ENCODE measurements around the gene BACH2.

The BACH2 gene

GRCh38 chr6:89936177-89936576 is 360.5 kb downstream of the BACH2 start:
- Histone ChIP-seq H3K4me1 (ENCODE audit: control insufficient read depth in 5 of 5, insufficient read depth in 5 of 5, low read length in 5 of 5) (no peaks in the 10 kb centered on the region), H3K9me3 (ENCODE audit: control insufficient read depth in 5 of 5, low read length in 5 of 5) (no peaks in the 10 kb centered on the region), H3K36me3 (ENCODE audit: control insufficient read depth in 5 of 5, insufficient read depth in 5 of 5, low read length in 5 of 5) (peaks cover 0 to 8% (median 7%) of the 10 kb centered on the region in 5 donors), H3K9ac (ENCODE audit: low read length in 5 of 5) (no peak overlapping the region), H3K27ac (ENCODE audit: low read depth, low read length) (no peak overlapping the region), H3K27me3 (ENCODE audit: control insufficient read depth in 5 of 5, insufficient read depth in 4 of 5, low read length in 5 of 5) (no peaks in the 10 kb centered on the region), H3K4me3 (ENCODE audit: low read depth in 1 of 5, low read length in 5 of 5) (no peak overlapping the region)

GRCh38 chr6:89934685-89935366 is 361.8 kb downstream of the BACH2 start:
- Histone ChIP-seq H3K9ac (ENCODE audit: low read length in 5 of 5) (no peak overlapping the region), H3K36me3 (ENCODE audit: control insufficient read depth in 5 of 5, insufficient read depth in 5 of 5, low read length in 5 of 5) (peaks cover 0 to 8% (median 7%) of the 10 kb centered on the region in 5 donors), H3K27me3 (ENCODE audit: control insufficient read depth in 5 of 5, insufficient read depth in 4 of 5, low read length in 5 of 5) (no peaks in the 10 kb centered on the region), H3K4me1 (ENCODE audit: control insufficient read depth in 5 of 5, insufficient read depth in 5 of 5, low read length in 5 of 5) (no peaks in the 10 kb centered on the region), H3K9me3 (ENCODE audit: control insufficient read depth in 5 of 5, low read length in 5 of 5) (no peaks in the 10 kb centered on the region), H3K27ac (ENCODE audit: low read depth, low read length) (no peak overlapping the region), H3K4me3 (ENCODE audit: low read depth in 1 of 5, low read length in 5 of 5) (no peak overlapping the region)

- Histone ChIP-seq H3K9me3 (ENCODE audit: control insufficient read depth in 5 of 5, low read length in 5 of 5) (no peaks in the 10 kb centered on the region), H3K9ac (ENCODE audit: low read length in 5 of 5) (no peak overlapping the region), H3K27ac (ENCODE audit: low read depth, low read length) (no peak overlapping the region), H3K27me3 (ENCODE audit: control insufficient read depth in 5 of 5, insufficient read depth in 4 of 5, low read length in 5 of 5) (no peaks in the 10 kb centered on the region), H3K4me1 (ENCODE audit: control insufficient read depth in 5 of 5, insufficient read depth in 5 of 5, low read length in 5 of 5) (no peaks in the 10 kb centered on the region), H3K4me3 (ENCODE audit: low read depth in 1 of 5, low read length in 5 of 5) (no peak overlapping the region), H3K36me3 (ENCODE audit: control insufficient read depth in 5 of 5, insufficient read depth in 5 of 5, low read length in 5 of 5) (peaks cover 0 to 8% (median 7%) of the 10 kb centered on the region in 5 donors)
Measured at GRCh38 chr6:89932245-89932802, 364.3 kb downstream of the BACH2 start.

DNA sequence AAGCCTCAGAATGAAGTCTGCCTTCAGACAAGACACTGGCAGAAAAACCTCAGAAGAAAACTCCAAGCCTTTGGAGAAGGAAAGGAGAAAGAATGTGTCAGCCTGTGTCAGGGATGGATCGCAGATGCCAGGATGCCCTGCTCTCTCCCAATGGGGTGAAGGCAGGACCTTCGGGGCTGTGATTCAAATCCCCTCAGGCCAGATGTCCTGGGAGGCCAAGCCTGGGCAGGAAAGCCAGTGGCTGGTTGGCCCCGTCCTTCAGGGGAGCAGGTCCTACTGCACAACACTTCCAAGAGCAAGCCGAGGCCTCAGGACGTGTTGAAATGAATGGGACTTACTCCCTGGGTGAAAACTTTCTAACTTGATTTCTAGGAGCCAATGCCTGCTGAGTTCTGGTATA is 365.9 kb downstream of the BACH2 start:
- H3K27ac ChIP-seq (ENCODE audit: low read depth, low read length), result no peak overlapping the region
- H3K4me3 ChIP-seq (ENCODE audit: low read depth in 1 of 5, low read length in 5 of 5), result no peak overlapping the region
- no peaks in the 10 kb centered on the region for H3K27me3 ChIP-seq (ENCODE audit: control insufficient read depth in 5 of 5, insufficient read depth in 4 of 5, low read length in 5 of 5)
- H3K9ac ChIP-seq (ENCODE audit: low read length in 5 of 5), result no peak overlapping the region
- H3K36me3 ChIP-seq (ENCODE audit: control insufficient read depth in 5 of 5, insufficient read depth in 5 of 5, low read length in 5 of 5), result peaks cover 0 to 8% (median 7%) of the 10 kb centered on the region in 5 donors
- H3K4me1 ChIP-seq (ENCODE audit: control insufficient read depth in 5 of 5, insufficient read depth in 5 of 5, low read length in 5 of 5), result no peaks in the 10 kb centered on the region
- no peaks in the 10 kb centered on the region for H3K9me3 ChIP-seq (ENCODE audit: control insufficient read depth in 5 of 5, low read length in 5 of 5)

GRCh38 chr6:89928604-89929003 is 368.0 kb downstream of the BACH2 start:
- H3K27me3 ChIP-seq (ENCODE audit: control insufficient read depth in 5 of 5, insufficient read depth in 4 of 5, low read length in 5 of 5), result no peaks in the 10 kb centered on the region
- H3K9me3 ChIP-seq (ENCODE audit: control insufficient read depth in 5 of 5, low read length in 5 of 5), result no peaks in the 10 kb centered on the region
- H3K36me3 ChIP-seq (ENCODE audit: control insufficient read depth in 5 of 5, insufficient read depth in 5 of 5, low read length in 5 of 5), result peaks cover 0 to 8% (median 7%) of the 10 kb centered on the region in 5 donors
- no peak overlapping the region for H3K4me3 ChIP-seq (ENCODE audit: low read depth in 1 of 5, low read length in 5 of 5)
- H3K27ac ChIP-seq (ENCODE audit: low read depth, low read length), result no peak overlapping the region
- H3K9ac ChIP-seq (ENCODE audit: low read length in 5 of 5), result no peak overlapping the region
- H3K4me1 ChIP-seq (ENCODE audit: control insufficient read depth in 5 of 5, insufficient read depth in 5 of 5, low read length in 5 of 5), result no peaks in the 10 kb centered on the region

- Histone ChIP-seq H3K36me3 (ENCODE audit: control insufficient read depth in 5 of 5, insufficient read depth in 5 of 5, low read length in 5 of 5) (peaks cover 0 to 8% (median 7%) of the 10 kb centered on the region in 5 donors), H3K4me1 (ENCODE audit: control insufficient read depth in 5 of 5, insufficient read depth in 5 of 5, low read length in 5 of 5) (no peaks in the 10 kb centered on the region), H3K27ac (ENCODE audit: low read depth, low read length) (no peak overlapping the region), H3K27me3 (ENCODE audit: control insufficient read depth in 5 of 5, insufficient read depth in 4 of 5, low read length in 5 of 5) (no peaks in the 10 kb centered on the region), H3K9ac (ENCODE audit: low read length in 5 of 5) (no peak overlapping the region), H3K9me3 (ENCODE audit: control insufficient read depth in 5 of 5, low read length in 5 of 5) (no peaks in the 10 kb centered on the region), H3K4me3 (ENCODE audit: low read depth in 1 of 5, low read length in 5 of 5) (no peak overlapping the region)
Measured at GRCh38 chr6:89927791-89928550, 368.7 kb downstream of the BACH2 start.

DNA sequence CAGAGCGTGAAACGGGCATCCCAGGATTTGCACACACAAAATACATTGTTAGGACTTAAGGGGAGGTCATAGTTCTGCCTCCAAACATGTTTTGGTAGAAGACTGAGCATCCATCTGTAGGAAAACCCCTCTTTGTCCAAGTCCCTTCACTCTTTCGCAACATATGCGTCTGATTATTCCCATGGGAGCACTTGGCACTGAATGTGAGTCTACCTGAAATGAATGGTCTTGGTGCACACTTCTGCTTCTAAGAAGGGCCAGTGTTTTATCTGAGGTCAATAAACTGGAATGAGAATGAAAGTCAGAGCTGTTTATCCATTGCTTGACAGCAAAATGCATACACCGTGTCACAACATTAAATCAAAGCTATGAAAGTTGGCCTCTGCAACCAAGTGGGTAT is 369.4 kb downstream of the BACH2 start:
- no peaks in the 10 kb centered on the region for H3K27me3 ChIP-seq (ENCODE audit: control insufficient read depth in 5 of 5, insufficient read depth in 4 of 5, low read length in 5 of 5)
- no peaks in the 10 kb centered on the region for H3K4me1 ChIP-seq (ENCODE audit: control insufficient read depth in 5 of 5, insufficient read depth in 5 of 5, low read length in 5 of 5)
- no peak overlapping the region for H3K9ac ChIP-seq (ENCODE audit: low read length in 5 of 5)
- H3K36me3 ChIP-seq (ENCODE audit: control insufficient read depth in 5 of 5, insufficient read depth in 5 of 5, low read length in 5 of 5), result peaks cover 0 to 4% (median 3%) of the 10 kb centered on the region in 5 donors
- no peak overlapping the region for H3K4me3 ChIP-seq (ENCODE audit: low read depth in 1 of 5, low read length in 5 of 5)
- no peaks in the 10 kb centered on the region for H3K9me3 ChIP-seq (ENCODE audit: control insufficient read depth in 5 of 5, low read length in 5 of 5)
- H3K27ac ChIP-seq (ENCODE audit: low read depth, low read length), result no peak overlapping the region

GRCh38 chr6:89925826-89926225 is 370.8 kb downstream of the BACH2 start:
- Histone ChIP-seq H3K27ac (ENCODE audit: low read depth, low read length) (no peak overlapping the region), H3K9me3 (ENCODE audit: control insufficient read depth in 5 of 5, low read length in 5 of 5) (no peaks in the 10 kb centered on the region)

GRCh38 chr6:89924231-89924630 is 372.4 kb downstream of the BACH2 start:
- H3K4me3 ChIP-seq (ENCODE audit: low read depth in 1 of 5, low read length in 5 of 5), result no peak overlapping the region
- H3K27ac ChIP-seq (ENCODE audit: low read depth, low read length), result no peak overlapping the region
- no peaks in the 10 kb centered on the region for H3K4me1 ChIP-seq (ENCODE audit: control insufficient read depth in 5 of 5, insufficient read depth in 5 of 5, low read length in 5 of 5)
- no peak overlapping the region for H3K9ac ChIP-seq (ENCODE audit: low read length in 5 of 5)
- H3K36me3 ChIP-seq (ENCODE audit: control insufficient read depth in 5 of 5, insufficient read depth in 5 of 5, low read length in 5 of 5), result no peaks in the 10 kb centered on the region
- H3K9me3 ChIP-seq (ENCODE audit: control insufficient read depth in 5 of 5, low read length in 5 of 5), result no peaks in the 10 kb centered on the region
- no peaks in the 10 kb centered on the region for H3K27me3 ChIP-seq (ENCODE audit: control insufficient read depth in 5 of 5, insufficient read depth in 4 of 5, low read length in 5 of 5)

More at GRCh38 chr6:89925826-89926225, 370.8 kb downstream of the BACH2 start:
- no peaks in the 10 kb centered on the region for H3K27me3 ChIP-seq (ENCODE audit: control insufficient read depth in 5 of 5, insufficient read depth in 4 of 5, low read length in 5 of 5)
- no peaks in the 10 kb centered on the region for H3K4me1 ChIP-seq (ENCODE audit: control insufficient read depth in 5 of 5, insufficient read depth in 5 of 5, low read length in 5 of 5)
- H3K9ac ChIP-seq (ENCODE audit: low read length in 5 of 5), result no peak overlapping the region
- H3K4me3 ChIP-seq (ENCODE audit: low read depth in 1 of 5, low read length in 5 of 5), result no peak overlapping the region
- H3K36me3 ChIP-seq (ENCODE audit: control insufficient read depth in 5 of 5, insufficient read depth in 5 of 5, low read length in 5 of 5), result no peaks in the 10 kb centered on the region

DNA sequence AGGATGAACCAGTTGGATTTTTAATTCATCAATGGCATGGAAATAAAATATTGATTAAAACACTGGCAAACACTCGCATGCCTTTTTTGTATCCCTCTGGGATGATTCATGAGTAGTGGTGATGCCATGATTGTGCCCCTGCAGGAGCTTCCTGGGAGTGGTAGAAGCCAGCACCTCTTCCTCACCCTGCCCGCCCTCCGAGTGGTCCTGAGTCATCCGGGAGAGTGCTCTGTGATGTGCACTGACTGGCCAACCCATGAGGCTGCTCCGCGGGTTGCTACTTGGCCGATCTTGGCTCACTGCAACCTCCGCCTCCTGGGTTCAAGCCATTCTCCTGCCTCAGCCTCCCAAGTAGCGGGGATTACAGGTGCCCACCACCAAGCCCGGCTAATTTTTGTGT is 375.0 kb downstream of the BACH2 start:
- Histone ChIP-seq H3K36me3 (ENCODE audit: control insufficient read depth in 5 of 5, insufficient read depth in 5 of 5, low read length in 5 of 5) (no peaks in the 10 kb centered on the region), H3K27ac (ENCODE audit: low read depth, low read length) (no peak overlapping the region), H3K4me3 (ENCODE audit: low read depth in 1 of 5, low read length in 5 of 5) (no peak overlapping the region), H3K9me3 (ENCODE audit: control insufficient read depth in 5 of 5, low read length in 5 of 5) (peaks cover 2 to 13% (median 8%) of the 10 kb centered on the region in 5 donors), H3K9ac (ENCODE audit: low read length in 5 of 5) (no peak overlapping the region), H3K27me3 (ENCODE audit: control insufficient read depth in 5 of 5, insufficient read depth in 4 of 5, low read length in 5 of 5) (no peaks in the 10 kb centered on the region), H3K4me1 (ENCODE audit: control insufficient read depth in 5 of 5, insufficient read depth in 5 of 5, low read length in 5 of 5) (no peaks in the 10 kb centered on the region)

Measured in subcutaneous abdominal adipose tissue (tissue), 5 donors.